AG08395 (cell line): ENCODE results near the gene ARHGAP32.

Source experiments
- DNase-seq: peaks from one replicate; pipeline ENCODE4 v3.0.0; 2012; ENCODE audit warnings: mixed read lengths, low spot score

The ARHGAP32 gene

DNA sequence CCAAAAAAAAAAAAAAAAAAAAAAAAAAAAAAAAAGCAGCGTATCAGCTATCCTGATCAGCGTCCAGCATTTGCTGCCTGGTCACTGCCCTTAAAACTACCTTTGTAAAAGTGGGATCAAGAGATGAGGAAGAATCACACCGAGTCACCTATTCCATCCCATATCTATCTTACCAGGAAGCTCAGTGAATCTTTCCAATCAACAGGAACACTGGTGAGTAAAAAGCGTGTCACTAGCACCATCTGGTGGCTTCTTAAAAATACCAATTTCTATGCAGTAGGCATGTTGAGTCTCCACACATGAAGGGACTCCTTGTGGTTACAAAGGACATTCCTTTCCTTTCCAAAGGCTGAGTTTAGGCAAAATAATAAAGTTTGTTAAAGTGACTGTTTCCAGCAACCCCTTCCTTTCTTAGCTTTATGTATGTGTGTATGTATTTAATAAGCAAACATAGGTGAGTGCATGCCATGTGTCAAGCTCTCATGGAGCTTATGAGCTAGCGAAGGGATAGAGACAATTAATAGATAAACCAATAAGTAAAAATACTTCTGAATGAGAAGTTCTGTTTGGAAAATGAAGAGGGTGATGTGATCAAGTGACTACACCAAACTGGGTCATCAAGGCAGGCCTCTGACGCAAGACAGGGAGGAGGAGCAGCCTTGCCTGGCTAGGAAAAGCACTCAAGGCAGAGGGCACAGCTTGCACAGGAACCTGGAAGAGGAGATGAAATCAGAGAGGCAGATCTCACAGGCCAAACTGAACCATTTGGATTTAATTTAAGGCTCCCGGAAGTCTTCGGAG is 235.5 kb downstream of the ARHGAP32 start:
- peak; percentile 79 for DNase-seq

DNA sequence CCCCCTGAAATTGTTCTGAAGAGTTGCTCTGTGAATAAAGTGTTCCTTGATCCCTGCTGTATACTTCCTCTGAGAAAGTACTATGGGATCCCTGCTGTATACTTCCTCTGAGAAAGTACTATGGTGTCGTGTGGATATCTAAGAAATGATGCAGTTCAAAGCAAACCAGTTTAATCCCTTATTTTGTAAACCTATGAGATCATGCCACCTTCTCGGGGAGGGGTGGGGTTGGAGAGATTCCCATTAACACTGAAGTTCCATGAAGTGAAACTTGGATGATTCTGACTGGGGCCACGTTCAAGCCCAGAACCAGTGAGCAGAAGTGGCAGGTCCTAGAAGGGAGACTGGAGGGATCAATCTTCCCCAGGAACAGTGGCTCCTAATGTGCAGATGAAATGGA is 236.5 kb downstream of the ARHGAP32 start:
- DNase-seq = no peak

DNA sequence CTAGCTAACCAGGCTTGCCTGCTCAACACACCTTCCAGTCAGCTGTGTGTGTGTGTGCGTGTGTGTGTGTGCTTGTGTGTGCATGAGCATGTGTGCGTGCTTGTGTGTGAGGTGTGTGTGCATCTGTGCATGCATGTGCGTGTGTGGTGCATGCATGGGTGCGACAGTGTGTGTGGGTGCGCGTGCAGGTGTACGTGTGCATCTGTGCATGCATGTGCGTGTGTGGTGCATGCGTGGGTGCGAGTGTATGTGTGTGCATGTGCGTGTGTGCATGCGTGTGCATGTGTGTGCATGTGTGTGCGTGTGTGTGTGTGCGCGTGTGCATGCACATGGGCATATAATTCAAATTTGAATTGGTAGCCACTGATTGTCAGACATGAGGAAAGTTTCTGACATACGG is 239.0 kb downstream of the ARHGAP32 start:
- no peak for DNase-seq

DNA sequence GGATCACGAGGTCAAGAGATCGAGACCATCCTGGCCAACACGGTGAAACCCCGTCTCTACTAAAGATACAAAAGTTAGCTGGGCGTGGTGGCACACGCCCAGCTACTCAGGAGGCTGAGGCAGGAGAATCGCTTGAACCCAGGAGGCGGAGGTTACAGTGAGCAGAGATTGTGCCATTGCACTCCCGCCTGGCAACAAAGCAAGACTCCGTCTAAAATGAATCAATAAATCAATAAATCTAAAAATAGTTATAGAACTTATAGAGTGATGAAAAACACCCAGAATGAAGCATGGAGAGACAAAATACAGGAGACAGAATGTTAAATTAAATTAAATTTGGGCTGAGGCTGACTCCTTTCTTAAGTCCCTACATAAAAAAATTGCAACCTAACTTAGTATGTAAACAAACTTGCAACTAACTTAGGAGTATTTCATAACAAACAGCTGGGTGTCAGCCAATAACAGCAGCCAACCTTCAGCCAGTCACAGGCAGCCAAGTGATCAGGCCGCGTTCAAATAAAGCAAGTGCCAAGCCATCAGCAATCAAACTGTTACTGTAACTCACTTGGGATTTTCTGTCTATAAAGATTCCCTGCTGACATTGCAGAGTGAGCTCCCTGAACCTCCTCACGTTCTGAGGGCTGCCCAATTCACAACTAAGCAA is 242.2 kb downstream of the ARHGAP32 start:
- DNase-seq = no peak

DNA sequence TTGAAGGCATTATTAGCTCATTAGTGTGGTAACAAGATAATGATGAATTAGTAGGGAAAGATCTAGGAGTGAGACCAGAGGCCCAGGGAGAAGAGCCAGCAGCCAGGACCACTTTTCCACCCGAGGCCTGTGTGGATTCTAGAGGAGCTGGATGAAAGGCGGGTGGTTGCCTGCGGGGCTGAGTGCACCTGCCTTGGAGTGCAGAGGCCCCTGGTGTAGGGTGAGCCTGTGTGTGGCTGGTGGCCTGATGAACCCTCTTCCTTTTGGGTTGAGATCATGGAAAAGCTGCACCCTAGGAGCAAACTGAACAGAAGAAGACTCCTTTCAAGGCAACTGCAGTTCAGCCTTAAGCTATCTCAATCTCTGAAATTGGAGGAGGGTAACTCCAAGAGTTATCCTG is 243.5 kb downstream of the ARHGAP32 start:
- DNase-seq = no peak

DNA sequence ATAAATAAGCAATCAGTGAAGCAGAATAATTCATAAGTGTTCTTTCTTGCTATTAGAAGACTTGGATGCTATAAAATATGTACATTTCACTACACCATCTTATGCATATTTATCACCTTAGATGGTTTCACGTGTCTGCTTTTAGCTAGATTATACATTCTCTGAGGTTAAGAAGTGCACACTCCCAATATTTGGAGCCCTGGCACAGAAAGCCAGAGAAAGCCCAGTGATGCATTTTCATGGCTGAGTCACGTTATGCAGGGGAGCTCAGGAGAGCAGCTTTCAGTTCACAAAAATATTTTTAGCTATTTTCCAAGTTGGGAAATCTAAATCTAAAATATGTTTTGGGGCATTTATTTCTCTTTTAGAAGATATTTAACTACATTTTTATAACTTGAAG is 244.4 kb downstream of the ARHGAP32 start:
- DNase-seq = no peak

DNA sequence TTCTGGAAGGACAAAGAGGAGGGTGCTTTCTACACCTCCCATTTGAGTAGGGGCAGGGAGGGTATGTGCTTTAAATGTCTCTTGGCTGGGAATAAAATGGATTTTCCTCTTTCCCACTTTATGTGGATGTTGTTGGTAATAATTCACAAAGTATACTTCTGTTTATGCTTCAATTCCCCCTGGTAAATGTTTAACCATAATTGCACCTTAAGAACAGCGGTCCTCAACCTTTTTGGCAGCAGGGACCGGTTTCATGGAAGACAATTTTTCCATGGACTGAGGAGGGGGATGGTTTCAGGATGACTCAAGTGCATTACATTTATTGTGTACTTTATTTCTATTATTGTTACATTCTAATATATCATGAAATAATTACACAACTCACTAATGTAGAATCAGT is 245.5 kb downstream of the ARHGAP32 start:
- no peak for DNase-seq

DNA sequence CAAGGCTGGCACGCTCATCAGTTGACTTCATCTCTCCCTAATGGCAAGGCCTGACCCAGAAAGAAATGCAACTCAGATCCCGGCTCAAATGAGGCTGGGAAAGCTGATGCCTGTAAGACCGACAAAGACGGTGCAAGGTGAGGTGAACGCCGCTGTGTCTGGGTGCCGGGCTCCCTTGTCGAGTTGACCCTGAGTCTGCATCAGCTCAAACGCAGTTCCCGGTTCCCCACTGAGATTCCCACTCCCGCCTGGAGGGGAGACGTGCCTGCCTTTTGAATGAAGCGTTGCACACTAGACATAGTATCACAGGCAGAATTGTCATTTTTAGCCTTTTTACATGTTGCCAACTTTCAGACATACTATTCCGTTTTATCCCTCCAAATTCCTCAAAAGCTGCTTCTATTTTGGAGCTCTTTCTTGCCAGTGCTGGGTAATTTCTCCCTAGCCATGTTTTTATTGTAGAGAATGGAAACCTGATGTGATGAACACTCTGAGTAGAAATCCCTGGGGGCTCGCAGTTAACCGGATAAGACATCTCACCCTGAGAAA is 248.6 kb downstream of the ARHGAP32 start:
- no peak for DNase-seq

DNA sequence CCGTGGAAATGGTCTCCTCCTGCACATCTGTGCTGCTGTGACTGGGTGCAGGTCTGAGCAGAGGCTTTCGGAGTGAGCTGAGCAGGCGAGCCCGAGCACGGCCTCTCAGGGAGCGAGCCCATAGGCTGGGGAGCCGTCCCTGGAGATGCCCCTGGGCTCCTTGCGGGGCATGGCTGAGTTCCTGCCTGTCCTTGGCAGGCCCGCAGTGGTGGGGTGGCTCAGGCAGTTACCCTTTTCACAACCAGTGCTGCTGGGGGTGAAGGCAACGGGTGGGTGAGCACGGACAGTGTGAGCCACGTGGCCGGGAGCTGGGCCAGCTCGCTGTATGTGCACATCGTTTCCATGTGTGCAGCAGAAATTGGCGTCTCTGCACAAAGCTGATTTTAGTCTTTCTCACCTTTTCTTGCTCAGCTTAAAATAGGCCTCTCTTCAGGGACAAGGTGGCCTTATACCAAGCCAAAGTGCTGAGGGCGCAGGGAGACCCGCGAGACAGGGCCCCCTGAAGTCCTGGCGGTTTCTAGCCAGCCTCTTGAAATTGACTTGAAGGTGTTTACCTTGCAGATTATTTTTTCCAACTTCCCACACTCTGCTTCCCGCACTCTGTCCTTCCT is 249.2 kb downstream of the ARHGAP32 start, which contains the start of gene TP53AIP1:
Gene TP53AIP1 (minus strand): TSS at position 55 of the 611 bp plus-strand sequence. CDS start 5,053 bp downstream, outside the sequence.
- DNase-seq = no peak

DNA sequence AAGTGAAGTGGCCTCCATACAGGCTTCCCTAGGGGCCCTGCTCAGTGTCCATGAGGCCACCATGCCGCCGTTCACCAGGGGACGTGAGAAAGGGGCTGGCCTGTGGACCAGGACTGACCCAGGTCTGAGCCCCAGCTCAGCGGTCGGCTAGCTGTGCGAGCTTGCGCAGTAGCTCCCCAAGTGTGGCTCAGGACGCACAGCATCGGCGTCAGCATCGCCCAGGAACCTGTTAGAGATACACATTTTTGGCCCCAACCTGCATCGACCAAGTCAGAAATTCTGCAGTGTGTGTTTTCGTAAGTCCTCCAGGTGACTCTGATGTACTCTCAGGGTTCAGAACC is 249.9 kb downstream of the ARHGAP32 start:
- DNase-seq = no peak

DNA sequence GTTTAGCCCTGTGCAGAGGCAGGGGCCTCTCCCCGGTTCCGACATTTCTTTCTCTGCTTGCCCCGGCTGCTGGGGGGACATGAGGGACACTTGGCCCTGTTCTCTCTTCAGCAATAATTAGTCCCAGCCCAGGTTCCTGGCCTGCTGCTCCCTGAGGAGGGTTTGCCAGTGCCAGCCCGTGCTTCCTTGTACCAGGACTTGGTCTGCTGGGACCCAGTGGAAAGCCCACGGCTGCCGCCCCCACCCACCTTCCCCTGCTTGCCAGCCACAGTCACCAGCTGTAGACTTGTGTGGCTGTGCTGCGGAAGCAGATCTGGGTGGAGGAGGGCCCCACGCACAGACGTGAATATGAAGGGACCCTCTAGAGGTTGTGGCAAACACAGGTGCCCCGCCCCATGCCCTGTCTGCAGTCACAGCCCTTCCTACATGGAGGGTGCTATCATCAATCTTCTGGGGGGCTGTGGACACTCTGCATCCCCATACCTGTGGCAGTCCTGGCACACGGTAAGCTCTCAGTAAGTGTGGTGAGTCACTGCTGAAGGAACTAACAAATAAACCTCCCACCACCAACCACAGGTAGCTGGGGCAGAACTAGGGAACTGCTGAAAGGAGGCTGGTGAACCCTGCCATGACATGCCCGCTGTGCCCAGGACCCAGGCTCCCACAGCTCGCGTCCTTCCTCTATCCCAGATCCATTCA is 250.4 kb downstream of the ARHGAP32 start:
- DNase-seq = no peak

DNA sequence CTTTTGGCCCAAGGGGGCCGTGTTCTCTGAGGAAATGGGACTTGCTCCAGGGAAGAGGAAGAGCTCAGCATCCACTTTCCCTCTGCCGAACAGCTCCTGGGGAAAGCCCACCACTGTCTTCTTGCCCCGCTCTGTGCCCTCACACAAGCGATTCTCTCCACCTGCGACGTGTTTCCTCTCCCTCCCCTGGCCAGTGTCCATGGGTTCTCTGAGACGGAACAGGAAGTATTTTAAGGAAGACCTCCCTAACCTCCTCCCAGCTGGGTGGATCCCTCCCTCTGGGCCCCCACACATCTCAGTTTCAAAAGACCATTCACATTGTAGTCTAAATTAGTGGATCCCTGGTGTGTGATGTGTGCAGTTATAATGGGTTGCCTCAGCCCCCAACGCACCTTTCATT is 251.0 kb downstream of the ARHGAP32 start:
- DNase-seq = no peak

DNA sequence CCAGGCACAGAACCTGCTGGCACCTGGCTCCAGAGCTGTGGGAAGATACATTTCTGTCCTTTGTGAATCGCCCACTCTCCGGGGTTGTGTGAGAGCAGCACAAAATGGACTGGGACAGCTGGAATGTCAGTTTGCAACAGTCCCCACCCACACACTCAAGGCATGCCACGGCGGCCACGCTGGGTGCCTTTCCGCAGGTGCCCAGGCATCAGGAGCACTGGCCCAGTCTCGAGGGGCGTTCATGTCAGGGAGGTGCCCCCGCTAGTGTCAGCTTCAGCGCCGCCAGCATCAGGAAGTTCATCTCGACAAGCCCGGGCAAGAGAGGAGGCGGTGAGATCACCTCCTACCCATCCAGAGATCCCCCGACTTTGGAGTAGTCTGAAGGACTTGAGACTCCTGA is 251.5 kb downstream of the ARHGAP32 start:
- no peak for DNase-seq

DNA sequence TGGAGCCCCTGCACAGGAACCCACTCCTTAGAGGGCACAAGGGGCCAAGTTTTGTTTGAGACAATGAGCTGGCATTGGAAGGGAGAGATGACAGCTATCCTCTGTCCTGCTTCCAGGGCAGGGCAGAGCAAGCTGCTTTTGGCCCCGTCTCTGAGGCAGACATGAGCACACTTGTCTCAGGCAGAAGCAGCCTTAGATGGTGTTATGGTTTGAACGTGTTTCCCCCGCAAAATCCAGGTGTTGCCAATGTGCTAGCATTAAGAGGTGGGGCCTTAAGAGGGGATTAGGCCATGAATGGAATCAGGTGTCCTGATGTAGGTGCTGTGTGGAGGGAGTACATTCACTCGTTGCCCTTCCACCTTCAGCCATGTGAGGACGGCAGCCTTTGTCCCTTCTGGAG is 252.0 kb downstream of the ARHGAP32 start:
- DNase-seq = no peak

DNA sequence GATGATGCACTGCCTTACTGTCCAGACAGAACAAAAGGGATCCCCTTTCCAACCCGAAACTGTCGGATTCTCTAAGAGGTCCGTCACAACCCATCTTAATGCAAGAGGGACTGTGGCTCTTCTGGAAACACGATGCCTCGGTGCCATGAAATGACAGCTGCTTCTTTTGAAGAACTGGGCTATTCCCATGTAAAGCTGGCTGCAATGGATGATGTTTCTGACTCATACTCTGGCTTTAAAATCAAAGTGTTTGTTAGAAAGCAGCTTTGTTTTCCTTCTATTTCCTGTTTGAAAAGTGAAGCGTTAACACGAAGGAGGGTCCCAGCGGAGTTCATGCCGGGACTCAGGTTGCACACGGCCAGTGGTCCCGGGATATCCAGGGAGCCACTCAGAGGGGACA is 252.5 kb downstream of the ARHGAP32 start:
- peak; percentile 32 for DNase-seq

DNA sequence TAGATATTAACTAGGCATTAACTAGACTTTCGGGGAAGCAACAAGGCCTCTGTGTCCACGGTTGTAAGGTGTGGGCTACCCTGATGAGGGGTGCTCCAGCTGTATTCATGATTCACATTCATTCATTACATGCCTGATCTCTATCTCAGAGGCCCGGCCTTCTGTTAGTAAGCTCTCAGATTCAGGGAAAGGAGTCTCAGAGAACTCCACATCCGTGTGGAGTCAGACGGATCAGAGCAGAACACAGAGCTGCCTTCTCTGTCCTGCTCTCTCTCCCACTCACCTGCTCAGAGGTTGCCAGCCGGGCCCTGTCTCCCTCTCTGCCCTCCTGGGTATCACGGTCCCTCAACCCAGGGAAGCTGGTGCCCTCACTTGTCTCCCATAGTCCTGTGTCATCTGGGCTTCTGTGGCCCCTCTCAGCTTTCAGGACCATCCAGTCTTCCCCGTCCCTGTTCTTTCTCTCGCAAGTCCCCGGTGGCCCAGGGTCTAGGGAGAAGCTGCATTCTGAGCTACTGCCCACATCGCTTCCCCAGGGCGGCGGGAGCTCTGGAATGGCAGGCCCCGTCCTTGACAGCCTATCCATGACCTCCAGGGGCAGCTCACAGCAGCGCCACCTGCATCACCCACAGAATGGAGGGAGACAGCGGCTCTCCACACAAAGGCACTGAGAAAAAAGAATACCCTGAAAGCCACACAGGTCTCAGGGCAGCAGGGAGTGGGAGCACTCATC is 253.8 kb downstream of the ARHGAP32 start:
- no peak for DNase-seq

DNA sequence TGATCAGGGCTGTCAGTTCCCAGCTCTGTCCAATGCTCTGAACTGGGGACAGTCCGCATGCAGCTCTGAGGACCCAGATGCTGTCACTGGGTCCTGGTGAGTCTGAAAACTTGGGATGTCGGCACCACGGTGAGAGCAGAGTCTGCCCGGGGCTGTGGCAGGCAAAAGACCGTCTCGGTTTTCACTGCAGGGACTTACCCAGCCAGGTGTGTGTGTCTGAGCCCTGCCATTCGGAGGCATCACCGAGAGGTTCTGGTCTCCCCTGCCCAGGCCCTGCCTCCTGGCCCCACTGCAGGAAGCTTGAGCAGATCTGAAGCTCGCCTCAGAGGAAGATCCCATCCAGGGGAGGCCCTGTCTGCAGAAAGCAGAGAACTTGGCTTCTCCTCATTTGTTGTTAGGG is 254.6 kb downstream of the ARHGAP32 start:
- no peak for DNase-seq

DNA sequence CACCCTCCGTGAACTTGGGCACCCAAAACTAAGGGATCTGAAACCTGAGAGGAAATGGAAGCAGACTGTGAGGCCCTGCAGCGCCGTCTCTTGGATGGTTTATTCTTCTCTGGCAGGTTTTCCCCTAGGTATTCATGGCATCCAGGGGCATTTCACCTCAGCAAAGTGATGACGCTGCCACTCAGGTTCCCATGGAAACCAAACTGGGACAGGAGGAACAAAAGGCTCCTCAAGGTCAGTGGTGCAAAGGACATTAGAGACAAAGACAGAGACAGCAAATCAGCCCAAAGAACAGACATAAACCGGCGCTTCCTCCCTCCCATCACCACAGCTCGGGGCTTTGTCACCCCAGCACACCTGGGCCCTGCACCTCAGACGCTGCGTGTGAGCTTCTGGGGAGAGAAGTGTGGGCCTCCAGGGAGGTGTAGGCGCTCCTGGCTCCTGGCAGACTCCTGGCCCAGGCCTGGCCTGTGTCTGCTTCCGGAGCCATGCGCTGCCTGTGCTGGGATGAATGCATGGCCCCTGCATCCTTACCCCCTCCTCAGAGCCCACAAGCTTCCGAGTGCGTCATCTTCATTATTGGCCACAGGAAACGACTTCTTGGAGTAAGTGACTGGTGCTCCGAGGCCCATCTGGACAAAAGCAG is 255.4 kb downstream of the ARHGAP32 start:
- DNase-seq = no peak

DNA sequence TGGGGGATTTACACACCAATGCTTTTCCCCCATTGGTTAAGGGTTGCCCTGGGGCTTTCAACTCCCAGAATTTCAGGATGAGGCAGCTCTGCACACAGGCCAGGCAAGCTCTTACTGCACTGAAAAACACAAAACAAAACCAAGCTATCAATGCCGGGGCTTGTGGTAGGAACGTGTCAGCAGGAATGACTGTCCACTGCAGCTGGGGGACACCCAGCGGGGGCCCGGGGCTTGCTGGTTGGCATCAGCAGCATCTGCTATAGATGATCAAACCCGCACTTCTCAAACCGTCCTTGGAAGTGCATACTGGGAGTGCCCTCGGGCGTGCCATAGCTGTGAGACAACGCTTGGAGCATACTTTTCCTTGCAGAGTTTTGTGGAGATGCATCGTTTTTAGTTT is 257.2 kb downstream of the ARHGAP32 start:
- DNase-seq = no peak

DNA sequence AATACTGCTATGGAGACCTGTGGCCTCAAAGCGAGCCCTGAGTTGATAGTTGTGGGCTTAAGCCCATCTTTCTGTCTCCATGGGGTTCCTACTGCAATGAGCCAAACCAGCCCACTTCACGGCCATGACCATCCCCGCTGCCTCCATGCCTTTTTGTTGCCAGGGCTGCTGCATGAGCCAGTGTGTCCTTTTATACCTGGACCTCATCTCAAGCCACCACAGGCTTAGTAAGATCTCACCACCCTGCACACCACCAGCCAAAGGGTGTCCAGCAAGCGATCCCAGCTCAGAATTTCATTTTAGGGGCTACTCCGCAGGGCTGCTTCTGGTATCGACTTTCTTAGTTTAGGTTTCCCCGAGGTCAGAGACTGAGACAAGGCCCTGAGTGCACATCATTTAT is 257.8 kb downstream of the ARHGAP32 start:
- no peak for DNase-seq

DNA sequence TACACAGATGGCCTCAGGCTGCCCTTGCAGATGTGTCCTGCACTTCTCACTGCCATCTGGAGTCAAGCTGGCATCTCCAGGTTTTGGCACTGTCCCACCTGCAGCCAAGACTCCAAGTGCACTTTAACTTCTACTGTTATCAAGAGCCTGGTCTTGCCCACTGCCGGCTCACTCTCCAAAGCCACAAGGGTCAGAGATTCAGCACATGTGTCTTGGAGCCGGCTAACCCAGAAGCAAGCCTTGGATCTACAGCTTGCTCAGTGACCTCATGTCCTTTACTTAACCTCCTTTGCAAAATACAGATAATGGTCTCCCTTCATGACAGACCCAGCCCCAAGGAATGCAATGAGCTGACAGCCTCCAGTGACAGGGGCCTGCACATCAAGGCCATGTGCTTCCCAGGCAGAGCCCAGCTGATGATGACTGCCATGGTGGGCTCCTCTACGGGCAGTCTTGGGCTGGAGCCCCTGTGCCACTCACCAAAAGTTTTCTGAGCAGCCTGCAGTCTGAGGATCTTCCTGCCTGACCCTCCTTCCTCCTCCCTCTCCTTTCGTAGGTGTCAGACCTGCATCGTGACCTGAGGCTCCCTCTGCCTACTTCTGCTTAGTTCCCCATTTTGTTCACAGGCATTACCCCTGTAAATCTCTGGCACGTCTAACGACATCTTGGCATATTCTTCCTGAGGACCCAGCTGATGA is 258.5 kb downstream of the ARHGAP32 start:
- no peak for DNase-seq
